NCI-H460 (cell line): ENCODE data around the gene BST2. TPM values are rescaled to one million over a fixed set of nuclear protein-coding genes. Genes with fewer than 3 reads are reported as not detected.

Experiments
- DNase-seq: peaks from one replicate; pipeline ENCODE4 v3.0.0-alpha.2; 2016; ENCODE audit warnings: low read depth; ENCODE audit errors: extremely low read depth
- polyA plus RNA-seq: library from polyadenylated mRNA; depleted of rRNA; stranded (reverse); fragments of >200 nt; gene quantifications from 2 replicates; pipeline ENCODE4 v1.2.3, GENCODE V29; 2014; cell fraction: nucleus; rRNA removed
- total RNA-seq: library from RNA; depleted of rRNA; stranded (reverse); fragments of >200 nt; shearing (Covaris generic); gene quantifications from 2 replicates; pipeline ENCODE4 v1.2.3, GENCODE V29; 2014; rRNA removed

The BST2 gene, protein sequence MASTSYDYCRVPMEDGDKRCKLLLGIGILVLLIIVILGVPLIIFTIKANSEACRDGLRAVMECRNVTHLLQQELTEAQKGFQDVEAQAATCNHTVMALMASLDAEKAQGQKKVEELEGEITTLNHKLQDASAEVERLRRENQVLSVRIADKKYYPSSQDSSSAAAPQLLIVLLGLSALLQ
- total RNA-seq: 0.52 TPM in 1 of 2 replicates, not detected in the other
- polyA plus RNA-seq: 2.3 TPM in 1 of 2 replicates, not detected in the other

DNA sequence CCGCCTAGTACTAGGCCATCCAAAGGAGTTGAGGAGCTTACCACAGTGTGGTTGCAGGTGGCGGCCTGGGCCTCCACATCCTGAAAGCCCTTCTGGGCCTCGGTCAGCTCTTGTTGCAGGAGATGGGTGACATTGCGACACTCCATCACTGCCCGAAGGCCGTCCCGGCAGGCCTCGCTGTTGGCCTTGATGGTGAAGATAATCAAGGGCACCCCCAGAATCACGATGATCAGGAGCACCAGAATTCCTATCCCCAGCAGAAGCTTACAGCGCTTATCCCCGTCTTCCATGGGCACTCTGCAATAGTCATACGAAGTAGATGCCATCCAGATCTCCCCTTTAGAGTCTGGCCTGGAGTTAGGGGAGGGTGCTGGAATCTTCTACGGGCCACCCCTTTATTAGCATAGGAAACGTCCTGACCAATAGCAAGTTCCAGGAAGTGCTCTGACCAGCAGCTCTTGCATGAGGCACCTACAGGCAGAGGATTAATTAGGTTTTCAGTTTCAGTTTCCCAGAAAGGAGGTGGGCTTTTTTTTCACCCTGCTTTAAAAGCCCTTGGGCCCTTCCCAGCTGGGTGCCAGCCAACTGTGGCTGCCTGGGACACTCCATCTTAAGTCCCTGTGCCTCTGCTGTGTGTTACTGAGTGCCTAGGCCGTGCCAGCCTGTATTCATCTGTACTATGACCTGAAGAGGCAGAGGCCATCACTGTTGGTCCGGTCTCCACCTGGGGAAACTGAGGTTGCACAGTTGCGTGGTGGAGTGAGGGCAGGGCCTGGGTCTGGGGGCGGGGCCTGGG lies at the start of gene BST2:
Gene BST2, minus strand, starts transcription at position 381 of the 796 bp plus-strand sequence. Its CDS starts 55 bp downstream, at position 326.
- DNase-seq: no peak

DNA sequence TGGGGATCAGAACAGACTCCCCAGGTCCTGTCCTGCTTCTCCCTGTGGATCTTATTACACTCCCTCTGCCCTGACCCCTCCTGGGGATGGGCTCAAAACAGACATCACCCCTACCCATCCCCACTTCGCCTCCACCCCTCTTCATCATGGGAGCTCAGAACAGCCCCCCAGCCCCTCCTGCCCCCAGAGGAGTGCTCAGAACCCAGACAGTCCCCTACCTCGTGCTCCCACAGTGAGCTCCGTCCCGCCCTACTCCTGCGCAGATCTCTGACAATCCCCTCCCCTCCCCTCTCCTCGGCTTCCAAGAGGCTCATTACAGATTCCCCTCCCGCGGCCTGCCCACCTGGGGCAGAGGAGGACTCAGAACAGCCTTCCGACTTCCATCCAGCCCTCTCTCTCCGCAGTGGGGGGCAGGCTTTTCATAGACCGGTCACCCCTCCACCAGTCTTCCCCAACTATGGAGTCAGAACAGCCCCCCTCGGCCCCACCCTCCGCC lies 49.2 kb upstream of the BST2 start:
- DNase-seq: no peak

DNA sequence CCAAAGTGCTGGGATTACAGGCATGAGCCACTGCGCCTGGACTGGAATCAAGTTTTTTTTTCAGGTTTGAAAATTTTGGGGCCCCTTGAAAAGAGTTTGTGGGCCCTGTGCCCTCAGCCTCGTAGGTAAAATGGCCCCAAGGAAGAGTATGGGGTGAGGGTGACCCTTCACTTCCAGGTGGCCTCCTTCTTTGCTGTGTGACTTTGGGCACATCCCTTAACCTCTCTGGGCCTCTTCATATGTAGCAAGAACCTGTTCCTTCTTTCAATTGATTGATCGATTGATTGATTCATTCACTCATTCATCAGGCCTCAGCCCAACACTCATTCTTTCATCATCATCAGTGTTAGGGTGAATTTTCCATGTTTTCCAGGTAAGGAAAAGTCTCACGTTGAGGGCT lies 46.4 kb upstream of the BST2 start:
- DNase-seq: no peak

DNA sequence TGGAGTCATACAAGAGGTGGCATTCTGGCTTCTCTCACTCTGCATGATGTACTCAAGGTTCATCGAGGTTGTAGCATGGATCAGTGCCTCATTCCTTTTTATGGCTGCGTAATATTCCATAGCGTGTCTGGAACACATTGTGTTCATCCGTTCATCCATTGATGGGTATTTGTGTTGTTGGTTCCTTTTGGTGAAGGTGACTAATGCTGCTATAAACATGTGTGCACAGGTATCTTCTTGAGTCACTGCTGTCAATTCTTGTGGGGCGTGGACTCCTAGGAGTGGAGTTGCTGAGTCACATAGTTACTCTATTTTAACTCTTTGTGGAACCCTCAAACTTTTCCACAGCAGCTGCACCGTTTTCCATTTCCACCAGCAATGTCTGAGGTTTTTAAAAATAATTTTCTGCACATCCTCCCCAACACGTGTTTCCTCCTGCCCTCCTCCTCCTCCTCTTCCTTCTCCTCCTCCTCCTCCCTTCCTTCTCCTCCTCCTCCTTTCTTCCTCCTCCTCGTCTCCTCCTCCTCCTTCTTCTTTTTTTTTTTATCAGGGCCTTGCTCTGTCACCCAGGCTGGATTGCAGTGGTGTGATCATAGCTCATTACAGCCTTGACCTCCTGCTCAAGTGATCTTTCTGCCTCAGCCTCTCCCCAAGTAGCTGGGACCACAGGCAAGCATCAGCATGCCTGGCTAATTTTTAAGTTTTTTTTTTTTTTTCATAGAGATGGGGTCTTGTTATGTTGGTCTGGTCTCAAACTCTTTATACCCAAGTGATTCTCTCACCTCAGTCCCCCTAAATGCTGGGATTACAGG lies 45.0 kb upstream of the BST2 start:
- DNase-seq: no peak

DNA sequence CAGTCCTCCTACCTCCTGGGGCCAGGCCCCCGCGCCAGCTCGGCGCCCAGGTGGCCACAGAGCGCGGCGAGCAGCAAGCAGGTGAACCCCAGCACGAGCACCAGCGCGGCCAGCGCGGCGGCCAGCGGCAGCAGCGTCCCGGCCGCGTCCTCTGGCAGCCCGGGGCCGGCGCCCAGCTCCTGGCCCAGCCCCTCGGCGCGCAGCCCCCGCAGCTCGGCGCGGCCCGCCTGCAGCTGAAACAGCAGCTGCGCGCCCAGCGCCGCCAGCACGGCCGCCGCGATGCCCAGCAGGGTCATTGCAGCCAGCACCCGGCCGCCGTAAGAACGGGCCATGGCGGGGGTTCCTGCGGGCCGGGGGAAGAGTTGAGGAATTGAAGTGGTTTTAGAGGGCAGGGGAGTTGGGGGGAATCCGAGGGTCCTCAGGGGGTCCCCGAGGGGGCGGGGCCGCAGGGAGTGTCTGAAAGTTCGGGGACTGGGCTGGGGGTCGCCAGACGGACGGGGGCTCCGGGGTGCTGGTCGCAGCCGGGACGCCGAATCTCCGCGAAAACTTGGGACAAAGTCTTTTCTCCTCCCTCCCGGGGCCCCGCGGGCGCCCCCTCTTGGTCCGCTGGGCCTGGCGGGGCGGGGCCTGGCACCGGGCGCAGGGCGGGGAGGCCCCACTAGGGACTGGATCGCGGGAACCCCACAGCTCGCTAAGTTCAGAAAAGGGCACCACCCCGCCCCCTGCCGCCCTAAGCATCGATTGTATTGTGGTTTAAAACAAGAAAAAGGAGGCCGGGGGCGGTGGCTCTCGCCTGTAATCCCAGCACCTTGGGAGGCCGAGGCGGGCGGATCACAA lies 42.9 kb upstream of the BST2 start, which contains the start of gene TMEM221:
Gene TMEM221, minus strand, starts transcription at position 538 of the 837 bp plus-strand sequence. Its CDS starts 206 bp downstream, at position 332.
- DNase-seq: no peak

DNA sequence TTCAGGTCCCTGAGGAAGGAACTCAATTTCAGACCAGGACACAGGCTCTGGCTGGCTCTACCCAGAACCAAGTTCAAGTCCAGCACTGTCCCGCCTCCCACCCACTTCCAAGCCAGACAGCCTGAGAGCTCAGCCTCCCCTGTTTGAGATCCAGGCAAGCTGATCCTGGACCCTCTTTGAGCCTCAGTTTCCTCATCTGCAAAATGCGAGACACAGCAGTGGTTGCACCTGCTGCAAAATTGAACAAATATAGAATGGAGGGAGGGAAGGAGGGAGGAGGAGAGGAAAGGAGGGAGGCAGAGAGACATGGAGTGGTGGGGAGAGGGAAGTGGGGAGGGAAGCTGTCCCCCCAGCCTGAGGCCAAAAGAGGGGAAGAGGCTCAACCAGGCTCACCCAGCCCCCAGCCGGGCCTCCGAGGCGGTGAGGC lies 42.3 kb upstream of the BST2 start:
- DNase-seq: no peak

DNA sequence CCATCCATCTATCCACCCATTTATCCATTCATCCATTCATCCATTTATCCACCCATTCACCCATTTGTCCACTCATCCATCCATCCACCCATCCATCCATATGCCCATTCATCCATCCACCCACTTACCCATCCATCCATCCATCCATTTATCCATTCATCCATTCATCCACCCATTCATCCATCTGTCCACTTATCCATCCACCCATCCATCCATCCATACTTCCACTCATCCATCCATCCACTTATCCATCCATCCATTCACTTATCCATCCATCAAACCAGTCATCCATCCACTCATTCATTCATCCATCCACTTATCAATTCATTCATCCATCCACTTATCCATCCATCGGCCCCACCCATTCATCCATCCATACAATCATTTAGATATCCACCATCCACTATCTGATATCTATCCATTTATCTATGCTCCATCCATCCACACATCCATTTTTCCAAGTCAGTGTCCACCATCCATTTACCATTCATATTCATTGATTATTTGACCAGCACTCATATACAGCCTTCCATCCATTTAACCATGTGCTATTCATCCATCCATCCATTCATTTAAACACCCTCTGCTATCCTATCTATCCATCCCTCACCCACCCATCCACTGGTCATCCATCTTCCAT lies 40.2 kb upstream of the BST2 start:
- no peak for DNase-seq

DNA sequence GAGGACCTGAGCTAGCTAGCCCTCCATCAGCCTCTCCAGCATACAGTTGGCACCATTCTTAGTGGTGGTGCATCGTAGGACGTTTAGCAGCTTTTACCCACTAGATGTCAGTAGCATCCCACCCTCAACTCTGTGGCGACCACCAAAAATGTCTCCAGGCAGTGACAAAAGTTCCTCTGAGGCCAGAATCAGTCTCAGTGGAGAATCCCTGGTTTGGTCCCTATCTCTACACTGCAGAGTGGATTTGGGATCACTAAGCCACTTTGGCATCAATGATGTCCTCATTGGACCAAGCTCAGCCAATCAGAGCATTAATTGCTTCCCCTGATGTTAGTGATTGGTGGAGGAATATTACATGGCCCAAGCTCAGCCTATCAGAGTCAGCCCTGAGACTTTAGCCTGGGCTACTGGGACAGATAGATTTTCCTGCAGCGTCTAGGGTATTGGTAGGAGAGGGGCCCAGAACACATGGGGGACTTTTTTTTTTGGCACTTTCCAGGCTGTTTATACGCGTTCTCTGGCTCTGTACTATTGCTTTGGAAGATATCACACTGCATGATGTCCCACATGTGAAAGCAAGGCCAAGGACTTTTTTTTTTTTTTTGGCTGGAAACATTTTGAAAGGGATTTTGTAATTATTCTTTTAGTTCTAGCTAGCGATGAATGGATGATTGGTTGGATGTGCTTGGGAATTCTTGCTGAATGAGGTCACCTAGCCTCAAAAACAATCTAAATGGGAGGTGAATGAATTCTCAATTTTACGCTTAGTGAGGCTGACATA lies 36.0 kb upstream of the BST2 start:
- no peak for DNase-seq

DNA sequence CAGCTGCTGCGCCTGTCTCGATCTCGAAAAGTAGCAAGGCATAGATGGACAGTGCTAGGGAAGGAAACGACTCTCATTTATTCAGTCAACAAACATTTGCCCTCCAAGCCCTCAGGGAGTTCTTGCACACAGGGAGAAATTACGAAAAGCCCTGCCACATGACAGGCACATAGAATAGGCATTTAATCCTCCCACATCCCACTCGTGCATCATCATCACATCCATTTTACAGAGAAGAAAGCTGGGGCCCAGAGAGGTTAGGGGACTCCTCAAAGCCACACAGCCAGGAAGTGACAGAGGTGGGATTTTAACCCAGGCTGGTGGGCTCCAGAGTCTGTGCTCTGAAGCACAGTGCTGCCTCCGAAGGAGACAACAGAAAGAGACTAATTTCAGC lies 31.4 kb upstream of the BST2 start:
- no peak for DNase-seq

DNA sequence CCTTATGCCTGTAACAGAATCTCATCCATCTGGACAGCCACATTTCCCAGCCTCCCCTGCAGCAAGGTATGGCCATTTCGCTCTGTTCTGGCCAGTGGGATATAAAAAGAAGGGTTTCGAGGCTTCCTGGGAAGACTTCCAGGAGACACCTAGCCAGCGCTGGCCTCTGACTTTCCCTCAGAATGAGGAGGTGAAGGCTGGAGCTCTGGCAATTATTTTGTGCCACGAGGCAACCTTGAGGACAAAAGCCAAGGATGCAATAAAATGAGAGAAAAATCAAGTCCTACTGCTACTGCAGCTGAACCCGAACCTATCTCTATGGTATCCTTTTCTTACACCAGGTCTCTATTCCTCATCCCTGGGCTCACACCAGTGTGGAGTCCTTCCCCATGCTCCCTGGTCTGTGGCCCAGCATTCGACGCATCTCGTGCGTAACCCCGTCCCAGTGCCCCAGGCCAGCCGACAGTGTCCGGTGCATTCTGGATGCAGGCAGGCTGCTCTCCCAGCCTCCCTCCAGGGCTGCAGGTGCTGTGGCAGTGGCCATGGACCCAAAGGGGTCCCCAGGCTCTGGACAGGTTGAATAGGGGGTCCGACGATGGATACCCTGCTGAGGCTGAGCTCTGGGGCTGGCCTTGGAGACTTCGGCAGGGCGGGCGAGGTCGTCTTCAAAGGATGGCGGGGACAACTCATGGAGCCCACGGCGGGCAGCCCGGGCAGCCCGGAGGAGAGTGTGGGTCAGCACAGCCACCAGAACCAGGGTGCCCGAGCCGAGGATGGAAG lies 30.9 kb upstream of the BST2 start:
- no peak for DNase-seq

DNA sequence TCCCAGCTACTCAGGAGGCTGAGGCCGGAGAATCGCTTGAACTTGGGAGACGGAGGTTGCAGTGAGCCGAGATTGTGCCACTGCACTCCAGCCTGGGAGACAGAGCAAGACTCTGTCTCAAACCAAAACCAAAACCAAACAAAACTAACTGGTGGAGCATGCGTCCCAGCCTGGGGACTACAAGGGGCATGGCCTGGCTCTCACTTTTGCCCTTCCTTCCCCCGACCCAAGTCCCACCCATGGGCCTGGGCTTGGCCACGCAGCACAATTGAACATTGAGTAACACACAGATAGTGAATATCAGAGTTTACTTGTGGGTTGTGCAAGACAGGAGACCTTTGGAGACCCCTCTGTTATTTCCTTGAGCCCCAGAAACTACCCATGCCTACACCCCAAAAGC lies 29.8 kb upstream of the BST2 start:
- no peak for DNase-seq

DNA sequence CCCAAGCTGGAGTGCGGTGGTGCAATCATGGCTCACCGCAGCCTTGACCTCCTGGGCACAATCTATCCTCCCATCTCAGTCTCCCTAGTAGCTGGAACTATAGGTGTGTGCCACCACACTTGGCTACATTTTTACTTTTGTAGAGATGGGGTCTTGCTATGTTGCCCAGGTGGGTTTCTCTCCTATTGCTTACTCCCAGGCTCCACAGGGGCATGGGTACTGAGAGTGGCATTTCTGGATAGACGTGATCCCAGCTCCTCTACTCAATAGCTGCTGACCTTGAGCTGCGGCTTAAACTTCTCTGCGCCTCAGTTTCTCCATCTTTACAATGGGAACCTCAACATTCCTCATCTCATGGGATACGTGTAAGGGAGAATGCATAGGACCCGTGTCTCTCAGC lies 26.0 kb upstream of the BST2 start:
- no peak for DNase-seq

DNA sequence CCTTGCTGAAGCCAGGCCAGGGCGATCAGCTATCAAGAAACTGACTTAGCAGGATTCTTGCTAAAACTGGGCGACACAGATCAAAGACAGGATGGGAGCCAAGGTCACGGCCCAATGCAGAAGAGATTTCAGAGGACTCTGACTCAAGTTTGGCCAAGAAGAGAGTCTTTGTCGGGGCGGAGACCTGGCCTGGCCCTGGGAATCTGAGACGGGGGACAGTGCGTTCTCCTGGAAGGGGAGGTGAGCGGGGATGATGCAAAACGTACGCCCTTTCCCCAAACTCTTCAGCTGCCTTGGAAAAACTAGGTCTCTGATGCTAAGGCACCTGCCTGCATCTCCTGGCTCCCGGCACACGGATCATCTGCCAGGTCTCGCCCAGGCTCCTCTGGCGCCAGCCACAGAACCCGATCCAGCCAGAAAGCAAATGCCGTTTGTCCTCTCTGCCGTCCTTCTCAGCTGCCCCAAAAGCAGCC lies 24.2 kb upstream of the BST2 start:
- DNase-seq: no peak

DNA sequence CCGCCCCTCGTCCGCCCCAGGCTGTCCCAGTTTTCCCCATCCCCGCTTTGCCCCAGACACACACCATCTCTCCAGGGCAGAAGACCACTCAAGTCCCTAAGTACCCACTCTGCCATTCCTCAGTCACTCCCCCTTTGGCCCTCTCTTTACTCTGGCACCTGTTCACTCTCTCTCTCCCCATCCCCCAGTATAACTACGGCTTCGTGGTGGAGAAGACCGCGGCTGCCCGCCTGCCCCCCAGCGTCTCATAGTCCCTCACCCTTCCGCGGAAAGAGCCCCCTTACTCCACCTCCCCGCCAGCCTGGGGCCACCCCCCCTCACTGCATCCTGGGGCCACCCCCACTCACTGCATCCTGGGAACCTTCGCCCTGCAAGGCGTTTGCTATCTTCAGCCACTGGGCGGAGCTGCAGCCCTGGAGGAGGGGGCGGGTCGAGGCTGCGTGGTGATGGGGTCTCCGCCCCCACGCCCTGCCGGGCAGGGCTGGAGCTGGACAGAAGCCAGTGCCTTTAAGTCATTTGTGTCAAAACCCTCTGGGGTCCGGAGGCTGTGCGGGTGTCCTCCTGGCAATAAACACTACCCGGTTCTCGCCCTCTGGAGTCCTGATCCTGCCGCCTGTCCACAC lies 19.4 kb upstream of the BST2 start:
- DNase-seq: peak; percentile 23

DNA sequence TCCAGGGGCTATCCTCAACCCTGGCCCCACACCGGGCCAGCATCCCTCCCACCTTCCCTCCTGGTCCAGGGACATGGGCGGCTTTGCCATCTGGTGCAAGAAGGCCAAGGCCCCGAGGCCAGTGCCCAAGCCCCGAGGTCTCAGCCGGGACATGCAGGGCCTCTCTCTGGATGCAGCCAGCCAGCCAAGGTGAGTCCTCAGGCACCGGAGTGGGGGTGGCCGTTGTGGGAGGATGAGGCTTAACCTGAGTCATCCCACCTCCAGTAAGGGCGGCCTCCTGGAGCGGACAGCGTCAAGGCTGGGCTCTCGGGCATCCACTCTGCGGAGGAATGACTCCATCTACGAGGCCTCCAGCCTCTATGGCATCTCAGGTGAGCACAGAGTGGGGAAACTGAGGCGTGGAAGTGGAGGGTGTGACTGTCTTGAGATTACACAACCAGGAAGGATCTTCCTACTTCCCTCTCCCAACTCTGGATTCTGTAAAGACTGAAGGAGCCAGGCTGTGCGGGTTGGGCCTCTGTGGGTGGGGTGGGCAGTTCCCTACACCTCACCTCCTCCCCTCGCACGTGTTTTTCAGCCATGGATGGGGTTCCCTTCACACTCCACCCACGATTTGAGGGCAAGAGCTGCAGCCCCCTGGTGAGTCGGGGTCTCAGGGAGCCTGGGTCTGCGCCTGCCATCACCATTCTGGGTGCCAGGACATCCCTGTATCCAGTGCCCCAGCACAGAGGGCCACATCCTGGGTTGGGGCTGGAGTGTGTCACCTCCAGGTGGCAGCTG lies 18.2 kb upstream of the BST2 start:
- no peak for DNase-seq

DNA sequence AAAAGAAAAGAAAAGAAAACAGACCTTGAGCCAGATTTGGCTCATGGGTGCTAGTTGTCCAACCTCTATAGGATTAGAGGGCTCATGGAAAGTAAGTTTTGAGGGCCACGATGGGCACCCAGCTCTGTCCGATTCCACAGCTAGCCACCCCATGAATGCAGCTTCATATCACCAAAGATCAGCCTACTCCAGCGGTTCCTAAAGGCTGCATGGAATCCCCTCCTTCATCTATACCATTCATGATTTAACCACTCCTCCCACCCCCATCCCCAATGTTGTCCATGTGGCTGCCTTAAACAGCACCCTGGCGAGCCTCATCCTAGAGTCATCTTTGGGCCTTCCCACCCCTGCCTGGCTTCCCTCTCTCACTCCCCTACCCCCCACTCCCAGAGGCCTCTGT lies 16.5 kb upstream of the BST2 start:
- DNase-seq: no peak

DNA sequence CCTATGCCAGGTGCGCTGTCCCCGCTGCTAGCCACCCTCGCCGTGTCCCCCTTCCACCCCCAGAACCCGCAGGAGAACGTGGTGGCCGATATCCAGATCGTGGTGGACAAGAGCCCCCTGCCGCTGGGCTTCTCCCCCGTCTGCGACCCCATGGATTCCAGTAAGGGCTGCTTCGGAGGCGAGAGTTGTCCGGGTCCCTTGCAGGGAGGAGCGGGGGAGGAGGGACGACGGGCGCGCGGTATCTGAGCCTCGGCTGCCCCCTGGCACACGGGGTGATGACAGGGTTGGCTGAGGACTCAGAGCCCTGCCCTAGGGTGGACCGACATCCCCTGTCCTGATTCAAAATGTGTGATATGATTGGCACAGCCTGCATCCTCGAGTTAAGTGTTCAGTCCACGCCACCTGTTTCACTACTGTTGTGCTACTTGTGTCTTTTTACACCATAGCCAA lies 15.1 kb upstream of the BST2 start:
- DNase-seq: no peak
